SK-N-SH treated with all-trans-retinoic acid at 6 μM for 48 hours (cell line): ENCODE results near the gene RIPOR3.

Experiments
- ARNTL ChIP-seq: fragments of 450-650 bp; formaldehyde crosslinking; IDR thresholded peaks from 2 replicates; pipeline ENCODE4 v1.5.0; 2020; ENCODE audit warnings: low read depth, mild to moderate bottlenecking, moderate library complexity, borderline replicate concordance
- BACH2 ChIP-seq: fragments of 250-450 bp; sonication (Bioruptor Pico); IDR thresholded peaks from 2 replicates; pipeline ENCODE4 v1.9.0; 2021; ENCODE audit warnings: mild to moderate bottlenecking, borderline replicate concordance
- CREB5 ChIP-seq: fragments of 250-450 bp; sonication (Bioruptor Pico); IDR thresholded peaks from 2 replicates; pipeline ENCODE4 v1.5.1; 2020; ENCODE audit warnings: low read depth, mild to moderate bottlenecking, moderate library complexity
- CSDC2 ChIP-seq: fragments of 250-450 bp; sonication (Bioruptor Pico); IDR thresholded peaks from 2 replicates; pipeline ENCODE4 v1.5.0; 2020; ENCODE audit warnings: mild to moderate bottlenecking, moderate library complexity
- CSRNP3 ChIP-seq: fragments of 250-450 bp; sonication (Bioruptor Pico); IDR thresholded peaks from 2 replicates; pipeline ENCODE4 v1.5.1; 2021; ENCODE audit warnings: mild to moderate bottlenecking, moderate library complexity
- PATZ1 ChIP-seq: fragments of 250-450 bp; sonication (Bioruptor Pico); IDR thresholded peaks from 2 replicates; pipeline ENCODE4 v1.8.0; 2020; ENCODE audit warnings: mild to moderate bottlenecking, moderate library complexity, borderline replicate concordance
- RARB ChIP-seq: fragments of 250-450 bp; sonication (Bioruptor Pico); IDR thresholded peaks from 2 replicates; pipeline ENCODE4 v1.8.0; 2021; ENCODE audit warnings: mild to moderate bottlenecking, moderate library complexity
- SNAI2 ChIP-seq: fragments of 250-450 bp; sonication (Bioruptor Pico); IDR thresholded peaks from 2 replicates; pipeline ENCODE4 v1.5.0; 2020; ENCODE audit warnings: mild to moderate bottlenecking, moderate library complexity
- TCF4 ChIP-seq: fragments of 250-450 bp; sonication (Bioruptor Pico); IDR thresholded peaks from 2 replicates; pipeline ENCODE4 v1.8.0; 2021; ENCODE audit warnings: mild to moderate bottlenecking, moderate library complexity, borderline replicate concordance
- TOX ChIP-seq: fragments of 250-450 bp; sonication (Bioruptor Pico); IDR thresholded peaks from 2 replicates; pipeline ENCODE4 v1.8.0; 2021; ENCODE audit warnings: mild to moderate bottlenecking, moderate library complexity, borderline replicate concordance
- TSHZ2 ChIP-seq: fragments of 250-450 bp; sonication (Bioruptor Pico); IDR thresholded peaks from 2 replicates; pipeline ENCODE4 v1.5.0; 2020; ENCODE audit warnings: mild to moderate bottlenecking, moderate library complexity
- ZC3H10 ChIP-seq: fragments of 250-450 bp; sonication (Bioruptor Pico); IDR thresholded peaks from 2 replicates; pipeline ENCODE4 v1.5.1; 2021; ENCODE audit warnings: mild to moderate bottlenecking, moderate library complexity

GRCh38 chr20:50613438-50614169 lies 77.7 kb downstream of the RIPOR3 start:
- TF ChIP-seq ZC3H10 (CRISPR knock-in tag) (no peak), TOX (no peak), TSHZ2 (no peak), PATZ1 (CRISPR knock-in tag) (no peak), BACH2 (CRISPR knock-in tag) (no peak), ARNTL (no peak), SNAI2 (no peak), RARB (no peak), CREB5 (no peak), TCF4 (CRISPR knock-in tag) (no peak), CSRNP3 (no peak), CSDC2 (CRISPR knock-in tag) (no peak)
